Activated T-helper 1 cell treated with anti-CD3 and anti-CD28 coated beads, Interleukin-12 subunit alpha, Interleukin-12 subunit beta, Interleukin-2, Interleukin-4 antibody, amounts not matched to agents 30 ng/mL and 10 ng/mL and 1 ng/mL, durations not matched to agents 14 hours and 24 hours and 36 hours (primary cell): Measurements from ENCODE around the gene UNC5B. TPM values are rescaled to one million over a fixed set of nuclear protein-coding genes. Genes with fewer than 3 reads are reported as not detected.

Experiments
- DNase-seq: peaks from one replicate; pipeline ENCODE4 v3.0.0; 2021; ENCODE audit warnings: low spot score
- H3K27ac Mint-ChIP-seq: one replicate; pipeline ENCODE4 v1.8.0; 2021; ENCODE audit warnings: mild to moderate bottlenecking, mixed read lengths
- H3K27me3 Mint-ChIP-seq: one replicate; pipeline ENCODE4 v1.8.0; 2022; ENCODE audit warnings: mild to moderate bottlenecking, moderate library complexity, mixed read lengths; ENCODE audit not compliant: insufficient read depth
- H3K36me3 Mint-ChIP-seq: one replicate; pipeline ENCODE4 v1.8.0; 2021; ENCODE audit warnings: low read depth, mixed read lengths
- H3K4me1 Mint-ChIP-seq: one replicate; pipeline ENCODE4 v1.8.0; 2021; ENCODE audit warnings: low read depth, mixed read lengths
- H3K4me3 Mint-ChIP-seq: one replicate; pipeline ENCODE4 v1.8.0; 2021; ENCODE audit warnings: mild to moderate bottlenecking, moderate library complexity, mixed read lengths
- H3K9me3 Mint-ChIP-seq: one replicate; pipeline ENCODE4 v1.8.0; 2021; ENCODE audit warnings: mixed read lengths
- intact Hi-C: fragments of 100-400 bp; cut with micrococcal nuclease; formaldehyde crosslinking; loops from one replicate; pipeline ENCODE4 v1.15.1; 2024
- total RNA-seq: library from RNA; stranded (reverse); gene quantifications from 2 replicates; pipeline ENCODE4 v1.2.3, GENCODE V29; 2022

UNC5B gene
- total RNA-seq, 1 donor from 2014 or later: 0.10 TPM

DNA sequence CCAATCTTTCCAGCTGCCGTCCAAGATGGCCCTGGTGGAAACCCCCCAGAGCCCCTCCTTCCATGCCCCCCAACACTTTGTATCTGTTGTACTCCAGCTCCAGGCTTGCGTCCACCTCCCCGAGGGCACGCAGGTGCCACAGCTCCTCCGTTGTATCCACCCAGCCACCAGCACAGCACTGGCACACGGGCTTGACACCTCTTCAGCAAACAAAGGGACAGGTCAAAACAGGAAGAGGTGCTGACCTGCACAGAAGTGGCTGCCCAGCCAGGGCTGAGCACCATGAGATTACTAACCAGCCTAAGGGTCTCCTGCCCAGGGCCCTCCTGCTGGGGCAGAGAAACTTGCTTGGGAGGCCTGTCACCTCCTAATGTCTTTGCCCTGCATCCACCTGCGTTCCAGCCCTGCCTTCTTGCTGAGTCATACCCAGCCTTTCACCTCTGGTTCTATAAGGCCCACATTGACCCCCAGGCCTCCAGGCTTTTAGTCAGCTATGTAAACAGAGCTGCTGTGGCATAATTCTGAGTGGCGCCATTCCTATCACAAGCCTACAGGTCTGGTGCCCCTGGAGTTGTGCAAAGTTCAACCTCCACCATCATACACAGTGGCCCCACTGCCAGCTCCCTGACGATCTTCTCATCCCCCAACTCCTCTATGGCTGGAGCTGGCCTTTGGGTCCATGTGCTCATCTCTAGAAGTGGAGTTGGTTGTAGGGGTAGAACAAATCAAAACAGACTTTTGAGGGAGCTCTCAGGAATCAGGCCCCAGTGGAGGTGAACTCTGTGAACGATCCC, 127.6 kb downstream of the UNC5B start:
- H3K27ac Mint-ChIP-seq: no peak overlapping the region
- no peaks in the 10 kb centered on the region for H3K27me3 Mint-ChIP-seq
- H3K9me3 Mint-ChIP-seq: no peaks in the 10 kb centered on the region
- intact Hi-C loops: no loop called here
- DNase-seq: no peak
- no peak overlapping the region for H3K4me3 Mint-ChIP-seq
- H3K36me3 Mint-ChIP-seq: no peaks in the 10 kb centered on the region
- H3K4me1 Mint-ChIP-seq: no peaks in the 10 kb centered on the region

DNA sequence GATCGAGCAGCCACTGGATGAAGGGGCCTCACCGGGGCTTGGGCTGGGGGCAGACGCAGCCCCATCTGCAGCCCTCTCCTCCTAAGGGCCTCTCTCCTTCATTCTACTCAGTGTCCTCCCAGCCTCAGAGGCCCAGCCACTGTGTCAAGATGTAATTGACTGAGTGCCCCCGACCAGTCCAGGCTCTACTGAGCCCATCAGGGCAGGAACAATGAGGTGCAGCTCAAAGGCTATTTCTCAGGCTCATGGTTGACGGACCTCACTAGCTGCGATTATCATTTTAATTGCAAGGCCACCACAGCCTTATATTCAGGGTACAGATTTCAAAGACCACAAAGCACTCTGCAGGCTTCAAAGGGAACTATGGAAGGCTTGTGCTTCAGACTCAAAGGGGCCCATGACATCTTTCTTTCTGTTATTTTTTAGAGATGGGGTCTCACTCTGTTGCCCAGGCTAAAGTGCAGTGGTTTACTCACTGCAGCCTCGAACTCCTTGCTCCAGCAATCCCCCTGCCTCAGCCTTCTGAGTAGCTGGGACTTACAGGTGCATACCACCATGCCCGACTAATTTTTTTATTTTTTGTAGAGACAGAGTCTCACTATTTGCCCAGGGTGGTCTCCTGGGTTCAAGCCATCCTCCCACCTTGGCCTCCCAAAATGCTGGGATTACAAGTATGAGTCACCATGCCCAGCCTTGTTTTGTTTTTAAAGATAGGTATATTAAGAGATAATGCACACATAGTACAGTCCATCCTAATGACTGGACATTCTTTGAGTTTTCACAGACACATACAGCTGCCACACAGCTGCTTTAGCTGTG, 130.4 kb downstream of the UNC5B start:
- no peaks in the 10 kb centered on the region for H3K27me3 Mint-ChIP-seq
- H3K27ac Mint-ChIP-seq: no peak overlapping the region
- H3K4me1 Mint-ChIP-seq: no peaks in the 10 kb centered on the region
- no peak overlapping the region for H3K4me3 Mint-ChIP-seq
- no peaks in the 10 kb centered on the region for H3K36me3 Mint-ChIP-seq
- no peaks in the 10 kb centered on the region for H3K9me3 Mint-ChIP-seq
- no peak for DNase-seq
- intact Hi-C loops: no loop called here

GRCh38 chr10:71343392-71343773, 131.0 kb downstream of the UNC5B start:
- Mint-ChIP-seq H3K4me1 (no peaks in the 10 kb centered on the region), H3K9me3 (no peaks in the 10 kb centered on the region), H3K4me3 (no peak overlapping the region), H3K27me3 (no peaks in the 10 kb centered on the region), H3K36me3 (no peaks in the 10 kb centered on the region), H3K27ac (no peak overlapping the region)
- DNase-seq: no peak
- intact Hi-C loops: no loop called here

- no peak overlapping the region for H3K4me3 Mint-ChIP-seq
- H3K27ac Mint-ChIP-seq: no peak overlapping the region
- no peak for DNase-seq
- H3K9me3 Mint-ChIP-seq: no peaks in the 10 kb centered on the region
- no peaks in the 10 kb centered on the region for H3K27me3 Mint-ChIP-seq
- intact Hi-C loops: no loop called here
- H3K4me1 Mint-ChIP-seq: no peaks in the 10 kb centered on the region
- no peaks in the 10 kb centered on the region for H3K36me3 Mint-ChIP-seq
Measured at GRCh38 chr10:71344154-71344925, 132.0 kb downstream of the UNC5B start.

DNA sequence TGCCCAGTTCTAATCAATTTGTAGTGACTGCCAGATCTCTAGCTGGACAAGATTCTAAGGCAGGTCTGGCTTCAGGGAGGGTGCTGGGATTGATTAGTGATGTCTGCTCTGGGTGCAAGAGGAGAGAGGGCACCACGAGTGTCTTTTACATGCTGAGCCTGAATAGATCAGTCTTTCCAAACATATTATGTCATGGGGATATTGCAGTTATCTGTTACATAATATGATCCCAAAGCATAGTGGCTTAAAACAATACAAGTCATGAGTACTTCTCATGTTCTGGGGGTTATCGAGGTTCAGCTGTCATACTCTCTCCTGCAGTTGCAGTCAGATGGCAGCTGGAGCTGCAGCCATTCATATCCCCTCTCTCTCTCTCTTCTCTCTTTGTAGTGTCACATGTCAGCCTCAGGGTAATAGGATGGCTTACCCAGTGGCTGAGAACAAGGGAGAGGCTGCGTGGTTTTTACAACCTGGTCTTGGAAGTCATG, 132.7 kb downstream of the UNC5B start:
- Mint-ChIP-seq H3K27ac (no peak overlapping the region), H3K9me3 (no peaks in the 10 kb centered on the region), H3K27me3 (no peaks in the 10 kb centered on the region), H3K4me1 (no peaks in the 10 kb centered on the region), H3K4me3 (no peak overlapping the region), H3K36me3 (no peaks in the 10 kb centered on the region)
- DNase-seq: no peak
- intact Hi-C loops: no loop called here

DNA sequence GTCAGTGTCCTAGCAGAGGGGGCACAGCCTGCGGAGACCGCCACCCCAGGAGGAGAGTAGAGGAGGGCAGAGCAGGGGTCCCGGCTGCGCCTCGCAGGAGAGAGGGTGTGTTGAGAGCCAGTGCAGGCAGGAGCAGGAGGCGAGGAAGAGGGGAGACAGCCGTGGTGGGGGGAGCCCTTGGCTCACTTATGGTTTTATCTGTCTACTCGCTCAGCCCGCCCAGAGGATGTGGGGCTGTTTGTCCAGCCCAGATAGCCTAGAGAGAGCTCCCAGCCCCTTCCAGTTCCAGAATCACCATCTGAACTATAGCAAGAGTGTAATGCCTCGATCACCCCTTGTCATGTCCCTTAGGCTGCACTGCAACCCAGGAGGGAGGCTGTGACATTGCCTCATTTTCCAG, 133.3 kb downstream of the UNC5B start:
- H3K4me3 Mint-ChIP-seq: no peak overlapping the region
- intact Hi-C loops: no loop called here

GRCh38 chr10:71346731-71347130, 134.4 kb downstream of the UNC5B start:
- no peak for DNase-seq
- no peak overlapping the region for H3K27ac Mint-ChIP-seq
- no peaks in the 10 kb centered on the region for H3K36me3 Mint-ChIP-seq
- no peak overlapping the region for H3K4me3 Mint-ChIP-seq
- H3K4me1 Mint-ChIP-seq: no peaks in the 10 kb centered on the region
- intact Hi-C loops: no loop called here
- no peaks in the 10 kb centered on the region for H3K27me3 Mint-ChIP-seq
- H3K9me3 Mint-ChIP-seq: no peaks in the 10 kb centered on the region

More for the DNA sequence above, 133.3 kb downstream of the UNC5B start:
- Mint-ChIP-seq H3K4me1 (no peaks in the 10 kb centered on the region), H3K27ac (no peak overlapping the region), H3K27me3 (no peaks in the 10 kb centered on the region), H3K9me3 (no peaks in the 10 kb centered on the region), H3K36me3 (no peaks in the 10 kb centered on the region)
- no peak for DNase-seq

DNA sequence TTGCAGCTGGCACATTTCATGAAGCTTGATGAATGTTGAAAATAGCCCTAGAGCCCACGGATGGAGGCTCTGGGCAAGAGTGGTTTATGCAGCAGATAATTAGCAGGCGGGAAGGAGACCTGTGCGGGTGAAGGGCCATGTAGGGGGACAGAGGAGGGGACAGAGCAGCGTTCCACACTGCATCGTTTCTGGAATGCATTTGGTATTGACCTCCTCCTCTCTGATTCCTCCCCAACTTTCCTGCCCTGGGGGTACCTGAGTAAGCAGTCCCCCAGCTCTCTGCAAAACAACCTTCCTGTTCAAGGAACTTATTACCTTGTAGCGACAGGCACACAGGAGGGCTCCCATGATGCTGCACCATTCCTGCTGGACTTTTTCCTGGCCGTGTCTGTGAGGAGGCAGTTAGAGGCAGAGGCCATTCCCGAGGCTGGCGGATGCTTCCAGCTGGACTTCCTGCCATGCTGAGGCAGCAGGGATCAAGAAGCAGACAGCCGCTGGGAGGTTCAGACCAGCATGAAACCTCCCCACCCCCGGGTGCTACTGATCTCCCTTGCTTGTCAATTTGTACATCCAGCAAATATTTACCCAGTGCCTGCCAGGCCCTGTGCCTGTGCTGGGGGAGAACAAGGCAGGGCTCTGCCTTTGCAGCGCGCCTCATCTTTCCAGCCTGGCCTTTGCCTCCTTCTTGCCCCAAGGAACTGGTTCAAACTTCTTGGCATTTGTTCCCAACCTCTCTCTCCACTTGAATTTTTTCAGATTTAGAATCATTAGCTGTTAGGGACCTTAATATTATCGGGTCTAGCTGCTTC, 135.4 kb downstream of the UNC5B start:
- H3K4me1 Mint-ChIP-seq: no peaks in the 10 kb centered on the region
- intact Hi-C loops: no loop called here
- H3K9me3 Mint-ChIP-seq: no peaks in the 10 kb centered on the region
- no peaks in the 10 kb centered on the region for H3K36me3 Mint-ChIP-seq
- H3K27me3 Mint-ChIP-seq: no peaks in the 10 kb centered on the region
- no peak overlapping the region for H3K27ac Mint-ChIP-seq
- DNase-seq: no peak
- no peak overlapping the region for H3K4me3 Mint-ChIP-seq

DNA sequence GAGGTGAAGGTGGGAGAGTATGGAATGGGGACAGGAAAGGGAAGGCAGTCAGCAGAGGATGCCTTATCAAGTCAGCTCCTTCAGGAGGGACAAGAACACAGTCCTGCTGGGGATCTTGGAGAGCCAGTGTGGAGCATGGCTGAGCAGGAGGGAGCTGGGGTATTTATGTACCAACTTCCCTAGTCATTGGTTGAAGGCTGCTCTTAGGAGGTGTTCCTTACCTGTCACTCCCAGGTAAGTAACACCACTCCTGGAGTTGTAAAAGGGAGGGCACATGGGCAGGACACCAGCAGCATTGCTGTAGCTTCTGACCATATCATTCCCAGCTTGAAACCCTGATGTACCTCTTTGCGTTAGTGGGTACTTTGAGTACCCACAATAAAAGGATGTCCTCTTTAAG, 136.5 kb downstream of the UNC5B start:
- no peaks in the 10 kb centered on the region for H3K9me3 Mint-ChIP-seq
- intact Hi-C loops: no loop called here
- DNase-seq: no peak

GRCh38 chr10:71349406-71349805, 137.0 kb downstream of the UNC5B start:
- Mint-ChIP-seq H3K36me3 (no peaks in the 10 kb centered on the region), H3K9me3 (no peaks in the 10 kb centered on the region), H3K4me3 (no peak overlapping the region), H3K4me1 (no peaks in the 10 kb centered on the region), H3K27me3 (no peaks in the 10 kb centered on the region), H3K27ac (no peak overlapping the region)
- intact Hi-C loops: no loop called here
- DNase-seq: no peak

More for the DNA sequence above, 136.5 kb downstream of the UNC5B start:
- no peak overlapping the region for H3K4me3 Mint-ChIP-seq
- H3K36me3 Mint-ChIP-seq: no peaks in the 10 kb centered on the region
- H3K27me3 Mint-ChIP-seq: no peaks in the 10 kb centered on the region
- H3K4me1 Mint-ChIP-seq: no peaks in the 10 kb centered on the region
- no peak overlapping the region for H3K27ac Mint-ChIP-seq

- DNase-seq: no peak
- Mint-ChIP-seq H3K9me3 (no peaks in the 10 kb centered on the region), H3K36me3 (no peaks in the 10 kb centered on the region), H3K4me1 (no peaks in the 10 kb centered on the region), H3K27me3 (no peaks in the 10 kb centered on the region), H3K27ac (no peak overlapping the region), H3K4me3 (no peak overlapping the region)
- intact Hi-C loops: no loop called here
Measured at GRCh38 chr10:71351087-71351486, 138.7 kb downstream of the UNC5B start.

DNA sequence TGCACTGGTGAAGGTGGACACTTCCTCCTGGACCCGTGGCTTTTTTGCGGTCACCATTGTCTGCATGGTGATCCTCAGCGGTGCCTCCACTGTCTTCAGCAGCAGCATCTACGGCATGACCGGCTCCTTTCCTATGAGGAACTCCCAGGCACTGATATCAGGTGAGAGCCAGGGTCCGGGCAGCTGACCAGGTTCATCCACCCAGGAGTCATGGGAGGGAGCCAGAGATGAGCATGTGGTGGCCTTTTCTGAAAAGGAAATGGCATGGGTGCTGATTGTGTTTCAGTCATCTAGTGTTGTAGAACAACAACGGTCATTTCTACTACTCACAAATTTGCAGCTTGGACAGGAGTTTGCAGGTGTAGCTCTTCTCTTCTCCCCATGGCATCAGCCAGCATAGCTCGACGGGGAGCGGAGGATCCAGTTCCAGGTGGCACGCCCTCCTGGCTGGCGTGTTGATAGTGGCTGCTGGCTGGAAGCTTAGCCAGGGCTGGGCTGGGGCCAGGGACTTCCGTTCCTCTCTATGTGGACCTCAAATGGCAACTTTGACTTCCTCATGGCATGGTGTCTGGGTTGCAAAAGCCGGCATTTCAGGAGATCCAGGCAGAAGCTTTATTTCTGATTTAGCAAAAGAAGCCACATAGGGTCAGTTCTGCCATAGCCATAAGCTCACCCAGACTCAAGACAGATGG, 139.4 kb downstream of the UNC5B start:
- H3K9me3 Mint-ChIP-seq: no peaks in the 10 kb centered on the region
- no peaks in the 10 kb centered on the region for H3K27me3 Mint-ChIP-seq
- no peaks in the 10 kb centered on the region for H3K36me3 Mint-ChIP-seq
- no peaks in the 10 kb centered on the region for H3K4me1 Mint-ChIP-seq
- intact Hi-C loops: no loop called here
- DNase-seq: no peak
- no peak overlapping the region for H3K4me3 Mint-ChIP-seq
- H3K27ac Mint-ChIP-seq: no peak overlapping the region
